GM19452 (cell line): ENCODE data around the gene PPP1R14D.

Experiments
- ATAC-seq: cut with Tn5 transposase; IDR thresholded peaks from one replicate; pipeline ENCODE4 v1.9.1; 2021; ENCODE audit not compliant: unreplicated experiment

Gene PPP1R14D

DNA sequence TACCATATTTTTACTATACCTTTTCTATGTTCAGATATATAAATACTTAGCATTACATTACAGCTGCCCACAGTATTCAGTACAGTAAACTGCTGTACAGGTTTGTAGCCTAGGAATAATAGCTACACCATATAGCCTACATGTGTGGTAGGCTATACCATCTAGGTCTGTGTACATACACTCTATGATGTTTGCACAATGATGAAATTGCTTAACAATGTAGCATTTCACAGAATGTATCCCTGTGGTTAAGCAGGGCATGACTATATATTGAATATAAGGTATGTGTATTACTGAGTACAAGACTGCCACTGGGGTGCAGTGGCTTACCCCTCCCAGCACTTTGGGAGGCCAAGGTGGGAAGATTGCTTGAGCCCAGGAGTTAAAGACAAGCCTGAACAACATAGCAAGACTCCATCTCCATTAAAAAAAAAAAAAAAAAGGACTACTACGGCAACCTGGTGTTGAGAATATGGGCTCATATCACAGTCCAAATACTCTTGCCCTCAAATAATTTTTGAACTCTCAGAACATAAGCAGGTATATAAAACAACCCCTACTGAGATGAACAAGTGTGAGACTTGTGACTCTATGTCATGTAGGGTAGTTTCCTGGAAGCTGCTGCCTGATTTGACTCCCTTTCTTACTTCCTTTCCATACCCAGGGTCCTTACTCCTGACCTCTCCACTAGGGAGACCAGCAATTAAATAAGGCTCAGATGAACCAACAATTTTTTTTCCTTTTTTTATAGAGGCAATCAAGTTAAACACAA, 4.8 kb downstream of the PPP1R14D start:
- ATAC-seq, result no peak

GRCh38 chr15:40821195-40821594, 7.3 kb downstream of the PPP1R14D start:
- ATAC-seq, result no peak

DNA sequence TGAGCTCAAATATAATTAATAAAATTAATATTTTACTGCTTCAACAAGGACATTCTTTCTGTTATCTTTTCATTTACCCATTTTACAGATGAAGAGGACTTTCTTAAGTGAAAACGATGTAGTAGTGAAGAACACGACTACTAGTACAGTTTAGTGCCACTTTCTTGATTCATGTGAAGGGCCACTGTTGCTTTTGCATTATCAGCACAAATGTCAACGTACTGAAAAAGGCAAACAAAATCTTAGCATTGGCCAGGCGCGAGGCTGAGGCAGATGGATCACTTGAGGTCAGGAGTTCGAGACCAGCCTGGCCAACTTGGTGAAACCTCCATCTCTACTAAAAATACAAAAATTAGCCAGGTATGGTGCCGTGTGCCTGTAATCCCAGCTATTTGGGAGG, 9.5 kb downstream of the PPP1R14D start:
- no peak for ATAC-seq

- ATAC-seq, result no peak
Measured at GRCh38 chr15:40815042-40815698, 13.3 kb downstream of the PPP1R14D start.

DNA sequence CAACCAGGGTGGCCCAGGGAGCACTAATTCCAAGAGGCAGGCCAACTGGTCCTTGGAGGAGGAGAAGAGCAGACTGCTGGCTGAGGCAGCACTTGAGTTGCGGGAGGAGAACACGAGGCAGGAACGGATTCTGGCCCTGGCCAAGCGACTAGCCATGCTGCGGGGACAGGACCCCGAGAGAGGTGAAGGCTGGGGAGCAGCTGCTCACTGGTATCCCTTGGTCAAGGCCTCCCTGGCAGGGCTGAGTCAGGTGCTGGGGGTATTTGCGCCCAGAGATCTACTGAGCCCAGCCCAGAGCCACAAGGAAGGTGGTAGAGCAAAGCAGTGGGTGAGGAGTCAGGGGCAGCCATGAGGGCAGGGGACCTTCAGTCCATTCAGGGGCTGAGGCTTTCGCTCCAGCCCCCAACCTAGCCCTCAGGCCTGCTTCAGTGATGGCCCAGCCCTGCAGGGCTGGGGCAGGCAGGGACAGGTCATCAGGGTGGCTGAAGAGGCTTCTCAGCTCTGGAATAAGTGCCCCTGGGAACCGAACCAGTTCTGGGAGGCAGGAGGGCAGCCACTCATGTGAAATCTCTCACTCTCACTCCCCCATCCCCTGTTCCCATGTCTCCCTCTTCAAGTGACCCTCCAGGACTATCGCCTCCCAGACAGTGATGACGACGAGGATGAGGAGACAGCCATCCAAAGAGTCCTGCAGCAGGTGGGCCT, 15.6 kb downstream of the PPP1R14D start:
- ATAC-seq, result no peak

DNA sequence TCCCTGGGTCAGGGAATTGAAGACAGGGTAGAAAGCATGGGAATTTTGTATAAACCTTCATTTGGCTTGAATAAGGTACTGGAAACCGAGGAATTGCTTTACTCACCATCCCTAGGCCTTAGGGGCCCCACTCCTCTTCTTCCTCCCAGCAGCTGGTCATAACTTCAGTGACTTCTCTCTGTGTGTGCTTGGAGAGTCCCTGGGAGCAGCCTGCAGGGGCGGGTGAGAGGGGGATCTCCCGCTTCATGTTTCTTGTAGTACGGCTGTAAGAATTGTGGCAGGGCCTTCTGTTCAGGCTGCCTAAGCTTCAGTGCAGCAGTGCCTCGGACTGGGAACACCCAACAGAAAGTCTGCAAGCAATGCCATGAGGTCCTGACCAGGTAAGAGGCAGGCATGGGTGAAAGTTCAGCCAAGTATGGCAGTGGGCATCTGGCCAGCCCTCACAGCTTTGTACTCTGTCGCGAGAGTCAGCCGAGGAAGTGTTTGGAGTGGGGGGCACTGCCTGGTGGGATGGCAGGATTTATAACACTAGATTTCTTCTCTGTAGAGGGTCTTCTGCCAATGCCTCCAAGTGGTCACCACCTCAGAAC, 19.6 kb downstream of the PPP1R14D start:
- no peak for ATAC-seq

- ATAC-seq, result no peak
Measured at GRCh38 chr15:40807888-40808461, 20.5 kb downstream of the PPP1R14D start.

- peak; percentile 93 for ATAC-seq
Measured at GRCh38 chr15:40807028-40807887, 21.2 kb downstream of the PPP1R14D start, which contains the start of the genes DNAJC17 and ZFYVE19. Gene DNAJC17, minus strand, starts transcription at chr15:40807473. Its CDS starts 27 bp downstream, at chr15:40807446. Gene ZFYVE19, plus strand, starts transcription at chr15:40807089. Its CDS starts 501 bp downstream, at chr15:40807590.

- no peak for ATAC-seq
Measured at GRCh38 chr15:40806672-40807027, 21.9 kb downstream of the PPP1R14D start.

DNA sequence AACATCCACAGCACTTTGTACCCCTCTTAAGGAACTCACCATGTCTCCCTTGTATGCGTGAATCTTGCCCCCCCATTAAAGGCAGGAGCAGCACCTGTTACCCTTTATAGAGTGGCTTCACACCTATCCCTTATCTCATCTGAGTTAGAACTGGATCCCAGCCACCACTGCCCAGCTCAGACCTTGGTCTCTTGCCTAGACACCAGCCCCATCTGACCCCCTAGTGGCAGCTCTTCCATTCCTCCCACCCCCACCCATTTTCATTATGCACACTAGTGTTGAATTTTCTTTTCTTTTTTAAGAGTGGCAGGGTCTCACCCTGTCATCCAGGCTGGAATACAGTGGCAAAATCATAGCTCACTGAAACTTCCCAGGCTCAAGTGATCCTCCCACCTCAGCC, 24.8 kb downstream of the PPP1R14D start:
- ATAC-seq, result no peak

DNA sequence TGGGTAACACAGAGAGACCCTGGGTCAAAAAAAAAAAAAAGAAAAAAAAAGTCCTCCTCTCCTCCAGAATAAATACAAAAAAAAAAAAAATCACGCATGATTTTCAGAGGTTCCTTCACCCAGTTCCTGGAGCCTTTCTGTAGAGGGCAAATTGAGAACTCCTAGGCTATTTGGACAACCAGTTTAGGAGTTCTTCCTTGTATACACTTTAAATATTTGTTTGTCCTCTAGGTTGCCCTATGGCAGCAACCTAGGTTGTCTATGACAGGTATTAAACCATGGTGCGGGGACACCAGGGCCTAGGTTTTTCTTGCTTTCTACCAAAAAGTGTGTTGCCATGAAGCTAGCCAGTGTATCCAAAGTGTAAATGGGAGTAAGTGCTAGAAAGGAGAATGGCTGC, 25.4 kb downstream of the PPP1R14D start:
- no peak for ATAC-seq

GRCh38 chr15:40799523-40799922, 29.0 kb downstream of the PPP1R14D start:
- no peak for ATAC-seq

DNA sequence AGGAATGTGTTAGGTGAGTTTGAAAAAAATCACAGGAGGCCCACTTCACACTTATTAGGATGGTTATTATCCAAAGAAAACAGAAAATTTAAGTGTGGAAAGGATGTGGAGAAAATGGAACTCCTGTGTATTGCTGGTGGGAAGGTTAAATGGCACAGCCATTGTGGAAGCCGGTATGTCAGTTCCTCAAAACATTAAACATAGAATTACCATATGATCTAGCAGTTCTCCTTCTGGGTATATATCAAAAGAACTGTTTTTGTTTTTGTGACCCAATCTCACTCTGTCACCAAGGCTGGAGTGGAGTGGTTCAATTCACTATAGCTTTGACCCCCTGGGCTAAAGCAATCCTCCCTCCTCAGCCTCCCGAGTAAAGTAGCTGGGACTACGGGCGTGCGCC, 32.0 kb downstream of the PPP1R14D start:
- ATAC-seq, result no peak

DNA sequence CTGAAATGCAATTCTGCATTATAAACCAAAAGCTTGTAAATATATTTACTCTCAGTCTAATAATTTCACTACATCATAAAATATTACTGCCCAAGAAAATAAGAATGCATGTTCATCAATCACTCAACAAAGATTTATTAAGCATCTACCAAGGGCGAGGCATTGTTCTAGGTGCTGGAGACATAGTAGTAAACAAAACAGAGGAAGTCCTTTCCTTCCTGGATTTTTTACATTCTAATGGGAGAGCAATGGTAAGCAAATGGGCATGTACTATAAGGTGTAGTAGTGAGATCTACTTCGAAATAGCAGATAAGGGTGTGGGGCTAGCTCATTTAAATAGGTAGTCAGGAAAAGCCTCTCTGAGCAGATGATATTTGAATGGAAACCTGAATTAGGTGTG, 32.5 kb downstream of the PPP1R14D start:
- no peak for ATAC-seq

DNA sequence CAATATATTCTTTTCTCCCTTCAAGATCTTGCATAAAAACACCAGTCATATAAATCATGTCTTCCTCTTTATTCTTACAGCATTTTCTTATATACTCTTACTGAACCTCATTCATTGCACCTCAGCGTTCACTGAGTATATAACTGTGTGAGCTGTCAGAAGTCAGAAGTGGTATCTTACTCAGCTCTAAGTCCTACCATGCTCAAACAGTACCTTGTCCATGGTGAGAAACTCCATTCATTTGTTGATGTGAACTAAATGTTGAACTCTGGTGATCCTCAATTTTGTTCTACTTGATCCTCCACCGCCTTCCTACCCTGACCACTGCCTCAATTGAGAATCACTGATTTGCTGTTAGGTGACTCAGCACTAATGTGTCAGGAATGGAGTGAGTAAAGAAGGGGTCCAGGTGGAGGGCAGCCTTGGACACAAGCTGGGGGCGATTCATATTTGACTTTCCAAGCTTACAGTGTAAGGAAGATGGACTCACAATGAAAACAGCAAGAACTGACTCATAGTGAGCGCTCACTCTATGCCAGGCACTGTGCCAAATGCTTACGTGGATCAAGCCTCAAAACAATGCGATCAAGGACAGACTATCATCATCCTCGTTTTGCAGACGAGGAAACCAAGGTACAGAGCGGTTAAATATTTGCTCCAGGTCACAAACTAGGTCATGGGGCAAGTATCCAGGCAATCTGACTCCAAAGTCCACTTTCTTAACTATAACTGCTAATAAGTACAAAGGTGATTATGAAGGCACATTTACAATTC, 35.1 kb downstream of the PPP1R14D start:
- no peak for ATAC-seq

DNA sequence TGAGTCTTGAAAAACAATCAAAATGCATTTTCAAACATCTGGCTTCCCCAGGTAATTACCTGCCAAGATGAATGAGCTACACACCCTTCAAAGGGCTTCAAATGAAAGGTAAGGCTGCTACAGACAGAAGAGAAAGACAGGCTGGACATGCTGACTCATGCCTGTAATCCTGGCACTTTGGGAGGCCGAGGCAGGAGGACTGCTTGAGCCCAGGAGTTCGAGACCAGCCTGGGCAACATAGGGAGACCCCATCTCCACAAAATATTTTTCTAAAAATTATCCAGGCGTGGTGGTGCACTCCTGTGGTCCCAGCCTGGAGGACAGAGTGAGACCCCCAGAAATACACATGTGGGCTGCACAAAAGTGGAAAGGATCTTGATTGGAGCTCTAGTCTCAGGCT, 36.1 kb downstream of the PPP1R14D start:
- no peak for ATAC-seq

DNA sequence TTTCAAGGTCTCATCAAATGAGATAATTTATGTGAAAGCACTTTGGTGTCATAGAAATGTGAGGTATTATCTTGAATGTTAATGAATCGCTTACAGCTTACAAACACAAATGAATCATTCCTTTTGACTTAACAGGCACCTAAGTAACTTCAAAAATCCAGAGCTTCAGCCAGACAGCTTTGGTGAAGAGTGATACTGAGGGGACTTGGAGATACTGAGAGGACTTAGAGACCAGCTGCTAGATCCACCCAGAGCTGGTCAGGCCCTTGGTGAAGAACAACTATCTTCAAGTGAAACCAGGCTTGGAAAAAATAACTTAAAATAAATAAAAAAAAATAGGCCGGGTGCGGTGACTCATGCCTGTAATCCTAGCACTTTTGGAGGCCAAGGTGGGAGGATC, 37.8 kb downstream of the PPP1R14D start:
- ATAC-seq, result no peak

GRCh38 chr15:40789999-40790398, 38.5 kb downstream of the PPP1R14D start:
- ATAC-seq, result no peak

DNA sequence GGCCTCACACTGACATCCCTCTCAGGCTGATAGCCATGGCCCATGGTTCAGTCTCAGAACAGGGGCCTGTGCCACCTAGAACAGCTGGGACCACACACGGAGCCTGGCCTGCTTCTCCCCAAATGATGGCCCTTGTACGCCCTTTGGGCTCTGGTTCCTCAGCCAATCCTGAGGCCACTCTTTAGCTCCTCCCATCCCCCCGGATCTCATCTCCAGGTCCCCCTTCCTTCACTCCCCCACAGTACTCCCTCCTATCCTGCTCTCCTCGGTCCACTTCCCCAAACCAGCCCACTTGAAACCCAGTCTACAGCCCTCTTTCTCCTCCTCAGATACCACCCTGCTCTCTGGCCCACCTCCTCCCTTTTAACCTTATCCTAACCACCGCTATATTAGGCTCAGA, 39.4 kb downstream of the PPP1R14D start:
- ATAC-seq, result no peak

GRCh38 chr15:40787991-40788390, 40.5 kb downstream of the PPP1R14D start:
- ATAC-seq, result no peak
